HG02610 (cell line): ENCODE results near the gene SSH3.

Experiments
- ATAC-seq: cut with Tn5 transposase; IDR thresholded peaks from one replicate; pipeline ENCODE4 v1.9.1; 2021; ENCODE audit warnings: mild to moderate bottlenecking, moderate library complexity; ENCODE audit not compliant: unreplicated experiment

Gene SSH3

DNA sequence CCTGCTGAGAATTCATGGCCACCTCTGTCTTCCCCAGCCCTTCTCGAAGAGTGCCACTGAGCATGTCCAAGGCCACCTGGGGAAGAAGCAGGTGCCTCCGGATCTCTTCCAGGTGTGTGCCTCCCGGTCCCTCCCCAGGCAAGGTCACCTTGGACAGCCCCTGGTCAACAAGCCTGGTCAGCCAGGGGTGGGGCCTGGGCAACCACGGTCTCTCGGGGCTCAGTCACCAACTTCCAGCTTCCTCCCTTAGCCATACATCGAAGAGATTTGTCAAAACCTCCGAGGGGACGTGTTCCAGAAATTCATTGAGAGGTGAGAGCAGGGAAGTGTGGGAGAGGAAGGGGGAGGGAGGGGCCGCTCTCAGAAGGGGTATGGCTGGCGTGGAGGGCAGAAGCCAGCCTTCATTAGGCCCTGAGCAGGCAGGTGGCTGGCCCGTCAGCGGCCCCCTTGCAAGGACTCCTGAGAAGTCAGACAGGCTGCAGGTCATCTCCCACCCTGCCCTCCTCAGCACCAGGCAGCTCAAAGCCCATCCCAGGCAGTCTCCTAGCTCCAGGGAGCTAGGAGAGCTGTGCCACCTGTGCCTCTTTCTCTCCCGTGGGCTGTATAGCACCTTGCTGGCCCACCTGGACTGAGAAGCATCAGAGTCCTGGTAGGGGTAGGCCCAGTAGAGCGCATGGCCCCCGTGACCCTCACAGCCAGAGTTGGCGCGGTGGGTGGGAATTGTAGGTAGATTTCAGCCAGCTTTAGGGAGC, 23.6 kb upstream of the SSH3 start:
- no peak for ATAC-seq

- no peak for ATAC-seq
Observed at GRCh38 chr11:67280341-67280787, 23.0 kb upstream of the SSH3 start.

- no peak for ATAC-seq
Observed at GRCh38 chr11:67280788-67281551, 22.4 kb upstream of the SSH3 start.

DNA sequence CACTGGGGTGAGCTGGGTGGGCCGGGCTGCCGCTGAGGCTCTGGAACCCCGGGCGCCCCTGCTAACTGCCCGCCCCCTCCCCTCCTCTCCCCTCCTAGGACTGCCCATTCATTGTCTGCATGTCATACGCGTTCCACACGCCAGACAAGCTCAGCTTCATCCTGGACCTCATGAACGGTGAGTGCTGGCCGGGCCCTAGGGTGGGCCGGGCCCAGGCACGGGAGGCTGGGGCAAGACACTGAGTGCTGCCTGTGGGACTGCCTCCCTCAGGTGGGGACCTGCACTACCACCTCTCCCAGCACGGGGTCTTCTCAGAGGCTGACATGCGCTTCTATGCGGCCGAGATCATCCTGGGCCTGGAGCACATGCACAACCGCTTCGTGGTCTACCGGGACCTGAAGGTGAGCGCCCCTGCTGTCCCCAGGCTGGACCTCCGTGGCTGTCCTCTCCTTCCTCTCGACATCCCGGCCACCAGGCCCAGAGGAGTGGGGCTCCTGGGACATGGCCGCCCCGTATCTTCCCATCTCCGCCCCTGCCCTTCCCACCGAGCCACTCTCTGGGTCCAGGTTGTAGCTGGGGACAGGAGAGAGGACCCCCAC, 21.7 kb upstream of the SSH3 start:
- ATAC-seq = no peak

DNA sequence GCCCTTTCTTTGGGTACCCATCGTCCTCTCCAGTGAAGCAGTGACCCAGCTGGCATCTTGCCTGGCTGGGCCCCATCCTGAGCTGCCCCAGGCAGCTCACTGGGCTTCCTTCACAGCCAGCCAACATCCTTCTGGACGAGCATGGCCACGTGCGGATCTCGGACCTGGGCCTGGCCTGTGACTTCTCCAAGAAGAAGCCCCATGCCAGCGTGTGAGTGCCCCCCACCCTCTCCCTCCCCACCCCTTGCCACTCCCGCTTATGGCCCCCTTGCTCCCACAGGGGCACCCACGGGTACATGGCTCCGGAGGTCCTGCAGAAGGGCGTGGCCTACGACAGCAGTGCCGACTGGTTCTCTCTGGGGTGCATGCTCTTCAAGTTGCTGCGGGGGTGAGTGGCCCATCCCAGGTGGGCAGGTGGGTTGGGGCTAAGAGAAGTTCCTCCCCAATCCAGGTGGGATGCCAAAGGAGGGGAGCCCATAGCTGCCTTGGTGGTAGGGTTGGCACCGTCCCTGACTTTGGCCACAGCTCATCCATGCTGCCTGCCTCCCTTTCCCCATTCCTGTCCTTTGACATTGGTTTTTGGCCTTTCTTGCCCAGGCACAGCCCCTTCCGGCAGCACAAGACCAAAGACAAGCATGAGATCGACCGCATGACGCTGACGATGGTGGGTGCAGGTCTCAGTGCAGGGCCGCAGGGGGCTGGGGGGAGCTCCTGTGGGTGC, 21.0 kb upstream of the SSH3 start:
- no peak for ATAC-seq

GRCh38 chr11:67282876-67283371, 20.4 kb upstream of the SSH3 start:
- ATAC-seq = no peak

GRCh38 chr11:67283481-67283963, 19.8 kb upstream of the SSH3 start:
- ATAC-seq = no peak

- ATAC-seq = no peak
Observed at GRCh38 chr11:67284811-67285540, 18.4 kb upstream of the SSH3 start.

GRCh38 chr11:67285541-67286498, 17.5 kb upstream of the SSH3 start:
- no peak for ATAC-seq

DNA sequence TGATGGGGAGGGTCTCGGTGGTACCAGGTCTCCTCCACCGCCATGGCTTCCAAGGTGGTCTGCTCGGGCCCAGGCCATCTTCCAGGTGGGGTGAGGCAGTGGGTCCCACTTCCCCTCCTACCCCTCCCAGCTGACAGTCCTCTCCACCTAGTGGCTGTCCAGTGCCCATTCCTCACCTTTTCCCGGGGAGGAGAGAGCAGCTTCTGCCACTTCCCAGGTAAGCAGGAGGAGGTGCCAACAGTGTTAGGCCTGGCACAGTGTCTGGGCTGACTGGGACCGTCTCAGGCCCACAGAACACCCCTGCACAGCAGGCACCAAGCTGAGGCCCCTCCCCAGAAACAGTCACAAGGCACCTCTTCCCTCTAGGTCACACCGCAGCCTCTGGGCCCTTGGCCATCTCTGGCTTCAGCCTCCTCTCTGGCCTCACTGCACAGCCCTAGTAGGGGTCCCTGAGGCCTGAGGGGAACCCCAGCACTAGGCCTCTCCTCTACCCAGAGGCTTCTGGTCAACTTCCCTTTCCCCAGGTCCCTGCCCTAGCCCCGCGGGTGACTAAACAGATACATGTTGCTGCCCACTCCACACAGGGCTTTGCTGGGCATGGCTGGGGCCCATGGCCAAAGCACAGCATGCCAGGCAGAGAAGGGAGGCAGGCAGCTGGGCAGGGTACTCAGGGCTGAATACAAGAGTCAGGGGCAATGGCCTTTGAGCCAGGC, 16.6 kb upstream of the SSH3 start:
- ATAC-seq = no peak

- no peak for ATAC-seq
Observed at GRCh38 chr11:67287355-67288197, 15.8 kb upstream of the SSH3 start.

DNA sequence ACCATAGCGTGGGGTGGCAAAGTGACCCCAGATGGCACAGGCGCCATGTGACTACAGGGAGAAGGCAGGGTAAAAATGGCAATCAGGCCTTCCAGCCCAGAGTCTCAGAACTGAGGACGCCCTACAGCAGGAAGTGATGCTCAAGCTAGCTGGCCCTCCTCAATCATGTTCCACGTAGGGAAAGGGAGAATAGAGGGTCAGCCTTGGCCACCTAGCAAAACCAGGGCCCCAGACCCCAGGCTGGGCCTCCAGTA, 15.2 kb upstream of the SSH3 start:
- ATAC-seq = peak; percentile 1

DNA sequence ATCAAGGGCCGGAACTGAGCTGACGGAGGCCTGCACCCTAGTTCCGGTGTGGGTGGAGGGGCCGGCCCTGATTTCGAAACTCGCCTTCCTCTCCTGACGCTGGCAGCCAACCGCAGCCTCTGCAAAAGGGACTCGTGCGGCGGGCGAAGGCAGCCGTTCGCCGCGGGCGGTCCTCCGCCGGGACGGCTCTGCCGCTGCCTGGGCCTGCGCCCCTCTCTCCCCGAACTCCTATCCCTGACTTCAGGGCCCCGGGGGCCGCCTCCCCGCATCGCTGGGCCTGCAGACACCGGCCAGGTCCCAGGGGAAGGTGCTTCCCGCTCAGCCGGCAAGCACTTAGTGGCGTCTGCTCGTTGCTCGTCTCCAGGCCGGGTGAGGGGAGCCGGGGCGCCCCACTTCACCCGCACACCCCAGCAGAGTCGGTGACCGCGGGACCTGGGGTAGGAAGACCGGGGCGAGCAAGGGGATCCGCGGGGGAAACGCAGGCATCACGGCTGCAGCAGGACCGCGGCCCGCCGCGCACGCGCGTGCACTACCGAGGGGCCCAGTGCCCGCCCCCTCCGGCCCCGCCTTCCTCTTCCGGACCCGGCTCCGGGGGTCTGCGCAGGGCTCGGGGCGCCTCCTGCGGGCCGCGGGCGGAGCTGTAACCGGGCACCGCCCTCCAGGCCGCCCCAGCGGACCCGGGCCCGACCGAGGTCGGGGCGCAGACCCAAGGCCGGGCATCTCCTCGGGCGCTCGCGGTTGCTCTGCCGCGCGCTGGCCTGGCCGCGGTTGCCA, 14.7 kb upstream of the SSH3 start:
- peak; percentile 60 for ATAC-seq

DNA sequence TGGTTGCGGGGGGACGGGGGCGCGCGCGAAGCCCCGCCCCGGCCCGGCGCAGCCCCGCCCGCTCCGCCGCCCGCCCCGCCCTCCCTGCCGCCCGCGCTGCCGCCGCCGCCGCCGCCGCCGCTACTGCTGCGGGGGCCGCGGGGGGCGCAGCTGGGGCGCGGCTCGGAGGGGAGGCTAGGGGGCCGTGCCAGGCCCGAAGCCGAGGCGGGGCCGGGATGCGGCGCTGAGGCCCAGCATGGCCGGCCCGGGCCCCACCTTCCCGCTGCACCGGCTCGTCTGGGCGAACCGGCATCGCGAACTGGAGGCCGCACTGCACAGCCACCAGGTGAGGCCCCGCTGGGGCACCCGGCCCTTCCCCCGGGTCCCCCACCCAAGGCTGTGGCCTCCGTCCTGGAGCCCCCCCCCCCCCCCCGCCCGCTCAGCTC, 14.1 kb upstream of the SSH3 start, which contains the start of gene ANKRD13D:
TSS of gene ANKRD13D (plus strand) at position 78 of the 425 bp plus-strand sequence. CDS start at position 236, 158 bp downstream.
- no peak for ATAC-seq

GRCh38 chr11:67289651-67290479, 13.5 kb upstream of the SSH3 start:
- ATAC-seq = no peak

- ATAC-seq = no peak
Observed at GRCh38 chr11:67290801-67291200, 12.5 kb upstream of the SSH3 start.
